Neuronal stem cell (in vitro differentiated cells): ENCODE measurements around the gene ANKIB1.

Source experiments
- DNase-seq: peaks from one replicate; pipeline ENCODE4 v3.0.0-alpha.2; 2013; ENCODE audit warnings: low spot score
- H2AFZ ChIP-seq: one replicate; pipeline ENCODE4 v1.6.1; 2013; ENCODE audit warnings: mild to moderate bottlenecking, low read length, inconsistent platforms
- H2AK5ac ChIP-seq: 2 replicates; pipeline ENCODE4 v1.6.1; 2013; ENCODE audit warnings: low read depth, mild to moderate bottlenecking, inconsistent platforms, low read length, moderate library complexity, mixed read lengths
- H2BK120ac ChIP-seq: 2 replicates; pipeline ENCODE4 v1.6.1; 2013; ENCODE audit warnings: low read depth, mild to moderate bottlenecking, inconsistent platforms, low read length, moderate library complexity, mixed read lengths
- H2BK12ac ChIP-seq: one replicate; pipeline ENCODE4 v1.6.1; 2013; ENCODE audit warnings: low read length, inconsistent platforms
- H2BK15ac ChIP-seq: 2 replicates; pipeline ENCODE4 v1.6.1; 2013; ENCODE audit warnings: mild to moderate bottlenecking, low read length, inconsistent platforms, mixed read lengths
- H2BK5ac ChIP-seq: one replicate; pipeline ENCODE4 v1.6.1; 2013; ENCODE audit warnings: inconsistent platforms, mild to moderate bottlenecking, low read length, moderate library complexity
- H3K14ac ChIP-seq: one replicate; pipeline ENCODE4 v1.6.1; 2013; ENCODE audit warnings: low read length, inconsistent platforms
- H3K18ac ChIP-seq: 2 replicates; pipeline ENCODE4 v1.6.1; 2013; ENCODE audit warnings: low read length, inconsistent platforms
- H3K23ac ChIP-seq: 2 replicates; pipeline ENCODE4 v1.6.1; 2013; ENCODE audit warnings: low read depth, mild to moderate bottlenecking, mixed read lengths, low read length, inconsistent platforms; ENCODE audit not compliant: poor library complexity
- H3K27ac ChIP-seq: replicated peaks from 3 replicates; pipeline ENCODE4 v1.5.1; 2013; ENCODE audit warnings: low read length, inconsistent platforms
- H3K27me3 ChIP-seq, 3 experiments: 2 replicates each; pipeline ENCODE4 v1.6.1; 2013; ENCODE audit warnings: low read length in 3 of 3, mild to moderate bottlenecking in 2 of 3, inconsistent platforms in 1 of 3, low read depth in 1 of 3, mixed read lengths in 1 of 3, moderate library complexity in 1 of 3; ENCODE audit not compliant: control insufficient read depth in 3 of 3, insufficient read depth in 3 of 3
- H3K36me3 ChIP-seq, 2 donors: replicated peaks in 1 of 2; 2 replicates each; pipeline ENCODE4 v1.6.1; 2013; ENCODE audit warnings: low read length in 2 of 2; ENCODE audit not compliant: control insufficient read depth in 2 of 2, insufficient read depth in 2 of 2
- H3K4ac ChIP-seq: 2 replicates; pipeline ENCODE4 v1.6.1; 2013; ENCODE audit warnings: inconsistent platforms, mild to moderate bottlenecking, low read length, moderate library complexity
- H3K4me1 ChIP-seq, 2 donors: 1 replicate in 1 of 2; 2 replicates in 1 of 2; pipeline ENCODE4 v1.6.1; 2013; ENCODE audit warnings: low read length in 2 of 2, low read depth in 1 of 2; ENCODE audit not compliant: control insufficient read depth in 2 of 2, insufficient read depth in 1 of 2
- H3K4me2 ChIP-seq: one replicate; pipeline ENCODE4 v1.6.1; 2013; ENCODE audit warnings: mild to moderate bottlenecking, low read length, inconsistent platforms; ENCODE audit not compliant: insufficient read depth, poor library complexity, severe bottlenecking
- H3K4me3 ChIP-seq, 2 donors: 2 replicates each; pipeline ENCODE4 v1.5.1; 2013; ENCODE audit warnings: low read length in 2 of 2, mild to moderate bottlenecking in 2 of 2, inconsistent platforms in 1 of 2, moderate library complexity in 1 of 2
- H3K79me1 ChIP-seq: one replicate; pipeline ENCODE4 v1.6.1; 2013; ENCODE audit warnings: low read depth, mild to moderate bottlenecking, inconsistent platforms, low read length, moderate library complexity
- H3K9ac ChIP-seq: one replicate; pipeline ENCODE4 v1.6.1; 2013; ENCODE audit warnings: mild to moderate bottlenecking, low read depth, low read length, inconsistent platforms; ENCODE audit not compliant: poor library complexity
- H3K9me3 ChIP-seq, 2 donors: replicated peaks in 1 of 2; 2 replicates each; pipeline versions ENCODE3 to v1.6.1; 2013; ENCODE audit warnings: low read length in 2 of 2, mild to moderate bottlenecking in 2 of 2, inconsistent platforms in 1 of 2, low read depth in 1 of 2, mixed read lengths in 1 of 2, moderate library complexity in 1 of 2; ENCODE audit not compliant: control insufficient read depth in 2 of 2, insufficient read depth in 1 of 2
- H4K8ac ChIP-seq: one replicate; pipeline ENCODE4 v1.6.1; 2013; ENCODE audit warnings: low read depth, mild to moderate bottlenecking, inconsistent platforms, low read length, moderate library complexity
- H4K91ac ChIP-seq: one replicate; pipeline ENCODE4 v1.6.1; 2013; ENCODE audit warnings: low read length, low read depth, mild to moderate bottlenecking, inconsistent platforms; ENCODE audit not compliant: poor library complexity
- WGBS, 2 donors: extraction: QIAGEN DNeasy Blood & Tissue Kit; methylation state at CpG; one replicate each; pipeline ENCODE4 v1.1.7; 2013; ENCODE audit warnings: missing lambda C conversion rate in 2 of 2, mixed read lengths in 1 of 2; ENCODE audit not compliant: insufficient read length in 2 of 2, insufficient replicate concordance in 1 of 2; ENCODE audit errors: extremely low coverage in 2 of 2; 5-methylcytosine and 5-hydroxymethylcytosine counted together

Gene ANKIB1

DNA sequence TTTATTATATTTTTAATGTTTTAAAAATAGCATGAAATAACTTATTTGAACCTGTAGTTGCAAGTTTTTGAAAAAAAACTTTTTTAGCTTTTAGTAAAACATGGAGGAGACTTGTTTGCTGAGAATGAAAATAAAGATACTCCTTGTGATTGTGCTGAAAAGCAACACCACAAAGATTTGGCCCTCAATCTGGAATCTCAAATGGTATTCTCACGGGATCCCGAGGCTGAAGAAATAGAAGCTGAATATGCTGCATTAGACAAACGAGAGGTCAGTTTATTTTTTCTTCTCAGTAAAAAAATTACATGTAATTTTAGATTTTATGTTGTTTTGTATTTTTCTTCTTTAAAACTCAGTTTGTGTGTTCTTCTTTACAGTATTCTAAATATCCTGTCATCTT lies 73.5 kb downstream of the ANKIB1 start:
- Histone ChIP-seq H3K18ac (no peak overlapping the region), H3K79me1 (no peaks in the 10 kb centered on the region), H3K23ac (no peak overlapping the region), H3K9ac (no peak overlapping the region), H3K4me2 (no peak overlapping the region), H3K36me3 (peaks cover 0 to 24% of the 10 kb centered on the region in 2 donors), H3K4ac (no peak overlapping the region), H3K4me3 (no peak overlapping the region), H2BK5ac (no peak overlapping the region), H3K9me3 (no peaks in the 10 kb centered on the region), H3K27me3 (no peaks in the 10 kb centered on the region), H2AK5ac (no peak overlapping the region), H3K27ac (no peak overlapping the region), H2BK15ac (no peak overlapping the region), H4K91ac (no peak overlapping the region), H2AFZ (no peak overlapping the region), H2BK120ac (no peak overlapping the region), H3K14ac (no peak overlapping the region), H2BK12ac (no peak overlapping the region), H4K8ac (no peak overlapping the region), H3K4me1 (peaks cover 0 to 2% of the 10 kb centered on the region in 2 donors)
- WGBS, 2 donors, result no CpG with 5 or more reads among the region's 3 CpGs
- no peak for DNase-seq

DNA sequence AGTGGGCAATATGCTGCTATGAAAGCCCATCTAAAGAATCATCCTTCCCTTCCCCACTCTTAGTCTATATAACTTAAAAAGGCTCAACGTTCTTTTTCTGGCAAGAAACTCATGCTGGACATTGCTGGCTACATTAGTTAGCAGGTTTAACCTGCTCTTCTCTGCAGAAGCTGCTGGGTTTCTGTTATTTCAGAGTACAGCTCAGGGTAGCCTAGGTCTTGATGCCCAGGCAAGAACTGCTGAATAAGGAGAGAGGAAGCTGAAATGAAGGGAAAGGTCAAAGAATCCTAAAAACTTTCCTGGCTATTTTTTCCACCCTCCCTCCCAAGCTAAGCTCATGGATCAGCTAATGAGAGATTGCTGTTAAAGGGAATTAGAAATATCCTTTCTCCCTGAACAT lies 79.4 kb downstream of the ANKIB1 start:
- Histone ChIP-seq H4K91ac (no peak overlapping the region), H3K79me1 (no peaks in the 10 kb centered on the region), H3K27me3 (no peaks in the 10 kb centered on the region), H2BK12ac (no peak overlapping the region), H3K14ac (no peak overlapping the region), H3K23ac (no peak overlapping the region), H2BK120ac (no peak overlapping the region), H2AFZ (no peak overlapping the region), H3K4ac (no peak overlapping the region), H2BK5ac (no peak overlapping the region), H3K36me3 (peaks cover 0 to 18% of the 10 kb centered on the region in 2 donors), H3K18ac (no peak overlapping the region), H3K27ac (no peak overlapping the region), H3K9me3 (no peaks in the 10 kb centered on the region), H3K4me2 (no peak overlapping the region), H3K9ac (no peak overlapping the region), H4K8ac (no peak overlapping the region), H2AK5ac (no peak overlapping the region), H3K4me3 (no peak overlapping the region), H3K4me1 (no peaks in the 10 kb centered on the region), H2BK15ac (no peak overlapping the region)
- no peak for DNase-seq
- WGBS, 2 donors, result no CpG with 5 or more reads among the region's 1 CpG

DNA sequence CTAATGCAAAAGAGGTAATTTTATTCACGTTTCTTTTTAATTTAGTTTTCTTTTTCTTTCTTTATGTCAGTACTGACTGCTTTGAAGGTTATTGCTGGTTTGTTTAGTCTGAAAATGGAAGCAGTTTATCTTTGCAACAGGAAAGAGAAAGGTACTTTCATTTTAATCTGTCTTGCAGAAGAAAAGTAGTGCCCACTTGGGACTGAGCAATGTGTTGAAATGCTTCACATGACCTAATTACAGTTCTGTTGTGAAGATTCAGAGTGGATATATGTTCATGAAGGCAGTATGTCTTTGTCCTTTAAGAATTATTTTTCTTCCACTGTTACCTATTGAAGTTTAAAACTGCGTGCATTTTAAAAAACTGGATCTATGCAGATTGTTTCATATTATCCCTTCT lies 80.1 kb downstream of the ANKIB1 start:
- no peak overlapping the region for H4K8ac ChIP-seq
- no peak overlapping the region for H3K4ac ChIP-seq
- H2BK12ac ChIP-seq, result no peak overlapping the region
- WGBS, 2 donors, result no CpG with 5 or more reads among the region's 2 CpGs
- no peak overlapping the region for H2BK5ac ChIP-seq
- H3K79me1 ChIP-seq, result no peaks in the 10 kb centered on the region
- H4K91ac ChIP-seq, result no peak overlapping the region
- H3K4me2 ChIP-seq, result no peak overlapping the region
- no peak overlapping the region for H3K4me3 ChIP-seq
- no peak for DNase-seq
- H3K9me3 ChIP-seq, result no peaks in the 10 kb centered on the region
- no peaks in the 10 kb centered on the region for H3K27me3 ChIP-seq
- no peak overlapping the region for H3K9ac ChIP-seq
- peaks cover 0 to 12% of the 10 kb centered on the region in 2 donors for H3K36me3 ChIP-seq
- no peak overlapping the region for H3K14ac ChIP-seq
- no peak overlapping the region for H2AK5ac ChIP-seq
- H2BK120ac ChIP-seq, result no peak overlapping the region
- no peak overlapping the region for H3K18ac ChIP-seq
- no peaks in the 10 kb centered on the region for H3K4me1 ChIP-seq
- H2AFZ ChIP-seq, result no peak overlapping the region
- H3K27ac ChIP-seq, result no peak overlapping the region
- no peak overlapping the region for H3K23ac ChIP-seq
- H2BK15ac ChIP-seq, result no peak overlapping the region

DNA sequence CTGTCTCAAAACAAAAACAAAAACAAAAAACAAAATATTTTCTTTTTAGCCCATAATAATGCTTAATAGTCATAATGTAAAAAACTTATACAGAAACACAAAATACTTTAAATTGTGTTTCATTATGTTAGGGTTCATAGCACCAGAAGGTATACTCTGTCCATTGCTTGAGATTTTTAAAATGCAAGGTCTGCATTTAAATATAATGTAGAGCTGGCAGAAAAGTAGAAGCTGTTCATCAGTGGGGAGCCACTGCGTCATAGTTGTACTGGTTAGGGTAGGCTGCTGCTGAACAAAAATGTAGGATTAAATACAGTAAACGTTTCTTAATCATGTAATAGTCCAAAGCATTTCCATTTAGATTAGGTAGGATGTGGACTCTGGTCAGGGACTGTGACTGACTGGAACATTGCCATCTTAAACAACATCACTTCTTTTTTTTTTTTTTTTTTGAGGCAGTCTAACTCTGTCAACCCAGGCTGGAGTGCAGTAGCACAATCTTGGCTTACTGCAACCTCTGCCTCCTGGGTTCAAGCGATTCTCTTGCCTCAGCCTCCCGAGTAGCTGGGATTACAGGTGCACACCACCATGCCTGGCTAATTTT lies 85.2 kb downstream of the ANKIB1 start:
- no peak for DNase-seq
- Histone ChIP-seq H2BK5ac (no peak overlapping the region), H3K4me1 (no peaks in the 10 kb centered on the region), H3K27me3 (no peaks in the 10 kb centered on the region), H3K4me3 (no peak overlapping the region), H3K18ac (no peak overlapping the region), H2BK15ac (no peak overlapping the region), H2BK12ac (no peak overlapping the region), H2AFZ (no peak overlapping the region), H3K36me3 (peaks cover 4 to 19% of the 10 kb centered on the region in 2 donors), H3K14ac (no peak overlapping the region), H3K79me1 (no peaks in the 10 kb centered on the region), H3K27ac (no peak overlapping the region), H4K8ac (no peak overlapping the region), H3K9ac (no peak overlapping the region), H4K91ac (no peak overlapping the region), H3K23ac (no peak overlapping the region), H2BK120ac (no peak overlapping the region), H3K9me3 (peaks cover 0 to 9% of the 10 kb centered on the region in 2 donors), H2AK5ac (no peak overlapping the region), H3K4me2 (no peak overlapping the region), H3K4ac (no peak overlapping the region)
- WGBS, 2 donors, result no CpG with 5 or more reads among the region's 4 CpGs
